ENCODE results near the gene LCP2. TPM values are rescaled to one million over a fixed set of nuclear protein-coding genes. Genes with fewer than 3 reads are reported as not detected.

Gene LCP2
- total RNA-seq, 2 donors from 2014 or later, result 56.9 to 76.5 TPM

GRCh38 chr5:170254056-170254455 lies 43.5 kb downstream of the LCP2 start:
- Histone ChIP-seq H3K36me3 (no peaks in the 10 kb centered on the region), H3K9me3 (no peaks in the 10 kb centered on the region), H3K4me3 (no peak overlapping the region), H3K27ac (no peak overlapping the region), H3K27me3 (replicated peaks; ENCODE audit: insufficient read depth) (no peaks in the 10 kb centered on the region), H3K4me1 (ENCODE audit: control insufficient read depth in 1 of 2, low read depth in 2 of 2) (no peaks in the 10 kb centered on the region)
- ATAC-seq (ENCODE audit: insufficient number of reproducible peaks, low FRiP score, low read depth) (no peak), DNase-seq (ENCODE audit: low spot score) (no peak)
- no peak for TF ChIP-seq CTCF (IDR thresholded peaks at IDR 0.05)

- no peaks in the 10 kb centered on the region for H3K4me1 ChIP-seq (ENCODE audit: control insufficient read depth in 1 of 2, low read depth in 2 of 2)
- no peaks in the 10 kb centered on the region for H3K27me3 ChIP-seq (replicated peaks; ENCODE audit: insufficient read depth)
- no peaks in the 10 kb centered on the region for H3K36me3 ChIP-seq
- H3K27ac ChIP-seq, result no peak overlapping the region
- ATAC-seq (ENCODE audit: insufficient number of reproducible peaks, low FRiP score, low read depth) (no peak), DNase-seq (ENCODE audit: low spot score) (no peak)
- no peaks in the 10 kb centered on the region for H3K9me3 ChIP-seq
- TF ChIP-seq CTCF (IDR thresholded peaks at IDR 0.05), result no peak
- no peak overlapping the region for H3K4me3 ChIP-seq
Observed at GRCh38 chr5:170252720-170253350, 44.7 kb downstream of the LCP2 start.

GRCh38 chr5:170252109-170252508 lies 45.5 kb downstream of the LCP2 start:
- Histone ChIP-seq H3K4me3 (no peak overlapping the region), H3K27me3 (replicated peaks; ENCODE audit: insufficient read depth) (peaks cover 2% of the 10 kb centered on the region), H3K27ac (no peak overlapping the region), H3K4me1 (ENCODE audit: control insufficient read depth in 1 of 2, low read depth in 2 of 2) (no peaks in the 10 kb centered on the region), H3K36me3 (no peaks in the 10 kb centered on the region), H3K9me3 (no peaks in the 10 kb centered on the region)
- no peak for TF ChIP-seq CTCF (IDR thresholded peaks at IDR 0.05)
- DNase-seq (ENCODE audit: low spot score), result no peak
- ATAC-seq (ENCODE audit: insufficient number of reproducible peaks, low FRiP score, low read depth), result no peak

- ATAC-seq (ENCODE audit: insufficient number of reproducible peaks, low FRiP score, low read depth) (no peak), DNase-seq (ENCODE audit: low spot score) (no peak)
- Histone ChIP-seq H3K36me3 (no peaks in the 10 kb centered on the region), H3K27ac (no peak overlapping the region), H3K27me3 (replicated peaks; ENCODE audit: insufficient read depth) (peaks cover 6% of the 10 kb centered on the region), H3K4me3 (no peak overlapping the region), H3K9me3 (no peaks in the 10 kb centered on the region), H3K4me1 (ENCODE audit: control insufficient read depth in 1 of 2, low read depth in 2 of 2) (no peaks in the 10 kb centered on the region)
- TF ChIP-seq CTCF (IDR thresholded peaks at IDR 0.05), result no peak
Observed at GRCh38 chr5:170251462-170251861, 46.1 kb downstream of the LCP2 start.

GRCh38 chr5:170250810-170251317 lies 46.7 kb downstream of the LCP2 start:
- Histone ChIP-seq H3K4me1 (ENCODE audit: control insufficient read depth in 1 of 2, low read depth in 2 of 2) (no peaks in the 10 kb centered on the region), H3K36me3 (no peaks in the 10 kb centered on the region), H3K4me3 (no peak overlapping the region), H3K27ac (no peak overlapping the region), H3K9me3 (no peaks in the 10 kb centered on the region), H3K27me3 (replicated peaks; ENCODE audit: insufficient read depth) (peaks cover 6% of the 10 kb centered on the region)
- DNase-seq (ENCODE audit: low spot score) (no peak), ATAC-seq (ENCODE audit: insufficient number of reproducible peaks, low FRiP score, low read depth) (no peak)
- TF ChIP-seq CTCF (IDR thresholded peaks at IDR 0.05), result no peak

All from thoracic aorta (tissue), 2 donors.